Eye (tissue), 1 donor: ENCODE data around the gene CDH1.
"Not testable (repeated sequence)": the region's sequence is repeated elsewhere in the genome, so short reads cannot be mapped to it uniquely, and the experiment has no call there.

Source experiments
- DNase-seq: peaks from one replicate; pipeline ENCODE4 v3.0.0-alpha.2; 2015

Gene CDH1

DNA sequence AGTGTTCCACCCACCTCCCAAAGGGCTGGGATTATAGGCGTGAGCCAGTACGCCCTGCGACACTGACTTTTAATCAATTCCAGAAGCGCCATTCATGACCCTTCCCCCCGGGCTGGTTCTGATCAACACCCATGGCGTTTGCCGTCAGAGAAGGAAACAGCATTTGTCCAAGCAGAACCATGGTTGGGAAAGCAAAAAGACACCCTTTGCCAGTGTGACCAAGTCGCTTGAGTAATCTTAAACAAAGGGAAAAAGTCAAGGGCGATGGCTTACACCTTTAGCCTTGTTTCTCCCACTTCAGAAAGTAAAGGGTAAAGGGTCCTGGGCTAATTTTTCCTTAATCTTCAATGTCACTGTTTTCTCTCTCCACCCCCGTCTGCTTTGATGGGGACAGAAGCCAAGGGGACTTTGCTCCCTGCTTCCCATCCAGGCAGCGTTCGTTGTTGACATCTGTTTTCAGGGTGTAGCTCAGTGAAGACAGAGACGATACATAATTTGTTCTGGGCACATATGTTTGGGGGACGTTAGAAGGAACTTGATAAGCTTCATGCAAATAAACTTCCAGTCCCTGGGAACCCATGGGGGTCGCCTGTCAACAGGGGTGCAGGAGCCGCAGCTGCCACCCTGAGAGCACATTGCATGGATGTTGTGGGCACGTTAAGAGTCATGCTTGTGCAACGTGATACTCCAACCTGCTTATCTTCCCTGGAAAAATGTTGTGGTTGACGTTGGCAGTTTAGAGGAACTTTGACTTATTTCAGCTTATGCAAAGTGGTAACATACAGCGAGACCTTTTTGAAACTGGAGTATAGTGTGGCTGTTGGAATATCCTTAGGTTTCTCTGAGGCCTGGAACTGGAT is 55.6 kb downstream of the CDH1 start:
- DNase-seq = no peak

DNA sequence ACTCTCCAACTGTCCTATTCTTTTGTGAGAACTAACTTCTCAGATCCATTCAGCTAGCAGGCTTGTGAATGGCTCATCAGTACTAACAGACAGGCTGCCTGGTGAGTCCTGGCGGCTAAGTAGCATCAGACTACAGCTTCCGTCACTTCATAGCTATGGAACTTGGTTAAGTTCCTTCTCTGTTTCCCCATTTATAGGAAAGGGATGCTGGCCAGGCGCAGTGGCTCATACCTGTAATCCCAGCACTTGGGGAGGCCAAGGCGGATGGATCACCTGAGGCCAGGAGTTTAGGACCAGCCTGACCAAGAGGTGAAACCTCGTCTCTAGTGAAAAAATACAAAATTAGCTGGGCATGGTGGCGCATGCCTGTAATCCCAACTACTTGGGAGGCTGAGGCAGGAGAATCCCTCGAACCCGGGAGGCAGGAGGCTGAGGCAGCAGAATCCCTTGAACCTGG is 56.3 kb downstream of the CDH1 start:
- no peak for DNase-seq

DNA sequence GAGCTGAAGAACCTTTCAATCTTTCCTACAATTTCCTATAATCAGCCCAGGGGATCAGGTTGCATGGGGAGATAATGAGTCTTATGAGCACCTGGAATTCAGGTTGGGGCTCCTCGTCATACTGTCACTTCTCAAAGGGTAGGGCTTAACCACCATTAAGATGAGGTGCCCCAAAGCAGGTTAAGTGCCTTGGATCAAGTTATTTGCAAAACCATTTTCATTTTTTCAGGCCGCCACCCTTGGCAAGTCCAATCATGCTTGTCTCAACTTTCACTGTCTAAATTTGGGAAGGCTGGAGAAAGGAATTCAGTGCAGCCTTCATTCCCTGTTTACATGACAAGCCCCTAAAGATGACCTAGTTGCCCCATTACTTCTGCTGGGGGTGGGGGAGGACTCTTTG is 61.3 kb downstream of the CDH1 start:
- DNase-seq = peak; percentile 17

DNA sequence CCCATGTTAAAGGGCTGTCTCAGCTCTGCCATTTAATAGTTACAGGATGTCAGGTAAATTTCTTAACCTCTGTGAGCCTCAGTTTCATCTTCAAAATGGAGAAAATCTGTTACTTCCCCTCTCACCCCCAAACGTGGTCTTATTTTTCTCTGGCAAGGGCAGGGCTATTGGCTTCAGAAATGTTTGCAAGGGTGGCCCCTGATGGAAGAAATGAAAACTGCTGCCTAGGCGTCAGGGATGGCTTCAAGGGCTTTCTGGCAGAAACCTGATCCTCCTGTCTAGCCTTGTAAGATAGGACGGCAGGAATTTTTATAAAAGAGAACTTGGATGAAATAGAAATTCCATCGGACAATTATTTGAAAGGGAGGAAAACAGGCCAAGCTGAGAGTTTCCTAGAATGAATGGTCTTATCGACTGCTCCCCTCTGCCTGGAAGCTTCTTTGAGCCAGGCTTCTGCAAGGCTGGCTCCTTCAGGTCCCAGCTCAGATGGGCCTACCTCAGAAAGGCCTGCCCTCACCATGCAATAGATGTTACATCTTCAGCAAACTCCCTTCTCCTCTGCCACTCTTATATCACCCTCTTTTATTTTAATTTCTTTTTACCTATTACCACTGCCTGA is 63.3 kb downstream of the CDH1 start:
- peak; percentile 93 for DNase-seq

DNA sequence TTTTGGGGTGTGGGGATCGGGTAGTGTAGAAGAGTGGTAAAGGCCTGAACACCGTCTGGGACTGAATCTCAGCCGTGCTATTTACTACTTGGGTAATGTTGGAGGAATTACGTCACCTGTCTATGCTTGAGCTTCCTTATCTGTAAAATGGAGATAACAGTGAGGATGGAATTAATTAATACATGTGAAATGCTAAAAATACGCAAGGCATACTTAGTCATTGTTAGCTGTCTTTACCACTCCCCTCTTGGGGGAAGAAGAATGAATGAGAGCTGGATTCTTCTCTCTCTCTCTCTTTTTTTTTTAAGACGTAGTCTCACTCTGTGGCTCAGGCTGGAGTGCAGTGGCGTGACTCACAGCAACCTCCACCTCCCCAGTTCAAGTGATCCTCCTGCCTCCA is 65.1 kb downstream of the CDH1 start:
- no peak for DNase-seq

DNA sequence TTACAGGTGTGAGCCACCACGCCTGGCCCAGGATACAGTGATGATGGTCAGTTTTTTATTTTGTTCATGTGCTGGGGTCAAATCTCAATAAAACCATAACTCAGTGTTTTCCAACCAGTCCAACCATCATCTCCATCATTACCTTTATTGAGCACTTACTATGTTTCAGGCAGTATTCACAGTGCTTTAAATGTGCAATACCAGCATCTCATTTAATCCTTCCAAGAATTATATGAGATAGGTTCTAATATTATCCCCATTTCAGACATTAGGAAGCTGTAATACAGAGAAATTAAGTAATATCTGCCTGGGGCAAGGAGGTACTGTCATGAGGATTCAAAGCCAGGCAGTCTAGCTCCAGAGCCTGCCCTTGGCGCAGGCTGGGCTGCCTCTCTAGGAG is 69.3 kb downstream of the CDH1 start:
- DNase-seq = no peak

DNA sequence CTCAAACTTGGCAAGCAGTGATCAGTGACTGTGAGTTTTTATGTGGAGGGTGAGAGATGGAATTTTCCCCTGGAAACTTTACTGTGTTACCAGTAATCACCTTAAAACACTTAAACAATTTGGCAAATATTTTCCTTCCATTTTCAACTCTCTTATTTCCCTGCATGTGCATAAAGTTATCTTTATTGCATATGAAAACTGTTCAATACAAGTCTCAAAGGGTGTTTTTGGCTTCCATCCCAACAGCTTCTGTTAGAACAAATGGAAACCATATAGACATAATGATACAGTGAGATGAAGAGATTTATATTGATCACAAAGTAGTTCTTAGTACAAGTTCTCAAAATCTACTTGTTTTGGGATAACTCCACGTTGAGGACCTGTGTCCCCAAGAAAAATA is 69.9 kb downstream of the CDH1 start:
- DNase-seq = no peak

DNA sequence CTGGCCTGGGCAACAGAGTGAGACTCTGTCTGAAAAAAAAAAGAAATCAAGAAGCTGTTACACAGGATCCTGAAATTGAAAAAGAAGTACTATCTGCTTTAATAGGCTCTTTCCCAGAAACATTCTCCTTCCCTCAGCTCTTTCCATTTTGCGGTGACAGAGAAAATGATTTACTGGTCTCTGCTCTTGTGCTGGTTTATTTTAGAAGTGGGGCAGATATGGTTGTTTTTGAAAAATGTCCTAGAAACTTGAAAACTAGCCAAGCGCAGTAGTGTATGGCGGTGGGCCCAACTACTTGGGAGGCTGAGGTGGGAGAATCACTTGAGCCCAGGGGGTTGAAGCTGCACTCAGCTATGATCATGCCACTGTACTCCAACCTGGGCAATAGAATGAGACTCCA is 77.4 kb downstream of the CDH1 start:
- DNase-seq = no peak

DNA sequence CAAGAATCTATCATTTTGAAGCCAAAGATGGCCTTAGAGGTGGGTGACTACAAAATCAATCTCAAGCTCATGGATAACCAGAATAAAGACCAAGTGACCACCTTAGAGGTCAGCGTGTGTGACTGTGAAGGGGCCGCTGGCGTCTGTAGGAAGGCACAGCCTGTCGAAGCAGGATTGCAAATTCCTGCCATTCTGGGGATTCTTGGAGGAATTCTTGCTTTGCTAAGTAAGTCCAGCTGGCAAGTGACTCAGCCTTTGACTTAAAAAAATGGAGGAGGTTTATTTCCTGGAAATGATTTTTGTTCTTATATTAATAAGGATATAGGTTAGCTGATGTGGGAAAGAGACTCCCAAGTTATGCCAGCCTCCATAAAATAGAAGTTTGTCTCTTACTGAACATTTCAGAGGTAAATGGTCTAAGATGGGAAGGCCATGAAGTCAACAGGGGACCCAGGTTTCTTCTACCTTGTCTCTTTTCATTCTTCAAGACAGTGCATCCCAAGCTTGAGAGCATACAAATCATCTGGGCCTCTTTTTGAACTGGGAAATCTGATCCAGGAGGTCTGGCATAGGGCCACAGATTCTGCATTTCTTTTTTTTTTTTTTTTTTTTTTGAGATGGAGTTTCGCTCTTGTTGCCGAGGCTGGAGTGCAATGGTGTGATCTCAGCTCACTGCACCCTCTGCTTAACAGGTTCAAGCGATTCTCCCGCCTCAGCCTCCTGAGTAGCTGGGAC is 86.5 kb downstream of the CDH1 start:
- peak; percentile 31 for DNase-seq

DNA sequence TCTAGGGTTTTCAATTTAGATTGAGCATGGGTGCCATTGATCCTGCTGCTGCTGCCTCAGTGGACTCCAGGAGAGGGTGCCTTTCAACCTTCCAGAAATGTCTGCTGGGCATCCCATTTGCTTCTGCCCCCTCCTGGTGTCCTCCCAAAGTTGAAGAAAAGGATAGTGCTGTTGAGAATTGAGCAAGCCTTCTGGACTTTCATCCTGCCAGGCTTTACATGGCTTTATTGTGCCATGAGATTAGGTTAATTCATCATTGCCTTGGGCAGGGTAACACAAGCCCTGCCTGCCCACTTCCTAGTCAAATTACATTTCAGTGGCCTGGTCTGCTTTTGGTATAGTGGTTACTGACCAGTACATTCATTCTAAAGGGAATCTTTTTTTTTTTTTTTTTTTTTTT is 88.3 kb downstream of the CDH1 start:
- no peak for DNase-seq

DNA sequence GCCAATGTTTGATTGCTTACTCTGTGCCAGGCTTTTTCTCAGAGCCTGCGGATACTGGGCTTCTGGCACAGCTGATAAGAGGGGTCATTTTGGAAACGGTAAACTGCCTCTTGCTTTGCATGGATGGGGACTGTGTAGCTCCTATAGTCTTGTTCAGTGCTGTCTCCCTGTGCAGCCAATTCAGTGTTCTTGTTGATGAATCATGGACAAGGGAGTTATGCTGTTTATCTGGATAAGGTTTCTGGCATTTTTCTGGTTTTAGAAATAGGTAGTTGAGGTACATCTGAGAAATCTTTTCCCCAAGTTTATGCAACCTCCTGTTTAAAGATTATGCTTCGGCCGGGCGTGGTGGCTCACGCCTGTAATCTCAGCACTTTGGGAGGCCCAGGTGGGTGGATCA is 89.6 kb downstream of the CDH1 start:
- DNase-seq = no peak

DNA sequence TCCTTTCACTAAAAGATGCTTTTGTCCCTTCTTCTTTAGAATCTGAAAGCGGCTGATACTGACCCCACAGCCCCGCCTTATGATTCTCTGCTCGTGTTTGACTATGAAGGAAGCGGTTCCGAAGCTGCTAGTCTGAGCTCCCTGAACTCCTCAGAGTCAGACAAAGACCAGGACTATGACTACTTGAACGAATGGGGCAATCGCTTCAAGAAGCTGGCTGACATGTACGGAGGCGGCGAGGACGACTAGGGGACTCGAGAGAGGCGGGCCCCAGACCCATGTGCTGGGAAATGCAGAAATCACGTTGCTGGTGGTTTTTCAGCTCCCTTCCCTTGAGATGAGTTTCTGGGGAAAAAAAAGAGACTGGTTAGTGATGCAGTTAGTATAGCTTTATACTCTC is 96.2 kb downstream of the CDH1 start:
- DNase-seq = no peak

DNA sequence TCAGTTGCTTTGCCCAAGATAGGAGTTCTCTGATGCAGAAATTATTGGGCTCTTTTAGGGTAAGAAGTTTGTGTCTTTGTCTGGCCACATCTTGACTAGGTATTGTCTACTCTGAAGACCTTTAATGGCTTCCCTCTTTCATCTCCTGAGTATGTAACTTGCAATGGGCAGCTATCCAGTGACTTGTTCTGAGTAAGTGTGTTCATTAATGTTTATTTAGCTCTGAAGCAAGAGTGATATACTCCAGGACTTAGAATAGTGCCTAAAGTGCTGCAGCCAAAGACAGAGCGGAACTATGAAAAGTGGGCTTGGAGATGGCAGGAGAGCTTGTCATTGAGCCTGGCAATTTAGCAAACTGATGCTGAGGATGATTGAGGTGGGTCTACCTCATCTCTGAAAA is 97.5 kb downstream of the CDH1 start:
- no peak for DNase-seq

DNA sequence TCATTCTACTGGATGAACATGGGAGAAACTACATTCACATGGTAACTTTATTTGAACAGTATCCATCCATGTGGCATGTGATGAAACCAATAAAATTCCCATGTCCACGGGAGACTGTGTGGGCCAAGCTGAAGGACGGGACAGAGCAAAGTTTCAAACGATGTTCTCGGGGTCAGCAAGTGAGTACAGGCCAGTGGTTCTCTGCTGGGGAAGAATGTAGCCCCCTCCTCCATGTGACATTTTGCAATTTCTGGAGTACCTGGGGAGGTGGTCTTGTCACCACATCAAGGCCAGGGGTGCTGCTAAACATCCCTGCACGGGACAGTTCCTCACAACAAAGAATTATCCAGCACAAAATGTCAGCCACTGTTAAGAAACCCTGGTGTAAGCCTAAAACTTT is 98.9 kb downstream of the CDH1 start:
- no peak for DNase-seq

DNA sequence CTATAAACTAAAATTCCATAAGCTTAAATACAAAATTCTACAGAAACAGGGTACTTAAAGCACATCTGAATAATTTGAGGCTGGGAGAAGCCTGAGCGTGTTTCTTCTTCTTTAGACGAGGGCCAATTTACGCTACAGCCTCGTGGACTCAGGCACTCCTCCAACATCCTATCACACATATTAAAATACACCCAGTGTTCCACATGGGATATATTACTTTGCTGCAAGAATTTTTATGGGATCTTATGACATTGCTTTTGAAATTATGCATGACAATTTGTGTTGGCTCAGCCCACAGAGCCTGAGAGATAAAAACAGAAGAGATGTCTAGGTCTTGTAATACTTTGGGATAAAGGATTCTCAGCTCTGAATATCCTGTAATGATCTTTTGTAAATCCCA is 102.7 kb downstream of the CDH1 start:
- peak; percentile 26 for DNase-seq

DNA sequence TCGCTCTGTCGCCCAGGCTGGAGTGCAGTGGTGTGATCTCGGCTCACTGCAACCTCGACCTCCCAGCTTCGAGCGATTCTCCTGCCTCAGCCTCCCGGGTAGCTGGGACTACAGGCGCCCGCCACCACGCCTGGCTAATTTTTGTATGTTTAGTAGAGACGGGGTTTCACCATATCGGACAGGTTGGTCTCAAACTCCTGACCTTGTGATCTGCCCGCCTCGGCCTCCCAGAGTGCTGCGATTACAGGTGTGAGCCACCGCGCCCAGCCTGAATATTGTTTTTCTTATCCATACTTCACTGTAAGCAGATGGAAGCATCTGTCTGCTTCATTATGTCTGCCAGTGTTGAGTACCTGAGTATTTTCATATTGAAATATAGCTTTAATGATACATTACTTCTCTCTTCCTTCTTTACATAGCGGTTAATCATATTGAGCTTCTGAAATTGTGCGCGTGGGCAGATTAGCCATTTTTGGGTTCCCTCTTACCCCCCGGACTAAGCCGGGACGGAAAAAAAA is 105.9 kb downstream of the CDH1 start:
- DNase-seq = not testable (repeated sequence)

DNA sequence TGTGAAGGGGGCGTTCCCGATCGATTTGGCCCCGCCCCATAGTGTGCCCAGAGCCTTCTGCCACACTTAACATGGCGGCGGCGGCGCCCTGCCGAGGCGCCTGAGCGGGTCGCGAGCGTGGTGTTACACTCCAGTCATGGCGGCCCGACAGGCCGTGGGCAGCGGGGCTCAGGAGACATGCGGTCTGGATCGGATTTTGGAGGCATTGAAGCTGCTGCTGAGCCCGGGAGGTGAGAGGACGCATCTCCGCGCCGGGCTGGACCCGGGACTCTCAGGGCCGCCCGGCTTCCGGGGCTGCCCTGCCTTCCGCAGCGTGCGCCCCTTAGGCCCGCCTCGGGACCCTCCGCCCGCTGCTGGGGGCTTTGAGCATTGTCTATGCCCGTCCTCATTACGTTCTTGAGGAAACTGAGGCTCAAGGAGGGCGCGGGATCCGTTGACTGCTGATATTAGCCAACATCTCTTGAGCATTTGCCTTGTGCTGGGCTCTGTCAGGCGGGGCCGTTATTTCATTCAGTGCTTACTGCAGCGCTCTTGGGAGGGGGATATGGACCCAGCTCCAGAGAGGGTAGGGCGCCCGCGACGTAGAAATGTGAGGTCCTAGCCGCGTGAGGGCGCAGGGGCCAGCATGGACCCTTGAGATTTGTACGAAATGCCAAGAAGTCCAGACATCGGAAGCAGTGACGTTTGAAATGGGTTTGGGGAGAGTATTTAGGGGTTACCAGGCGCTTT is 106.6 kb downstream of the CDH1 start, which contains the start of gene TANGO6:
Gene TANGO6 (plus strand): TSS at position 50 of the 729 bp plus-strand sequence. CDS start 87 bp downstream, at position 137.
- DNase-seq = peak; percentile 96

DNA sequence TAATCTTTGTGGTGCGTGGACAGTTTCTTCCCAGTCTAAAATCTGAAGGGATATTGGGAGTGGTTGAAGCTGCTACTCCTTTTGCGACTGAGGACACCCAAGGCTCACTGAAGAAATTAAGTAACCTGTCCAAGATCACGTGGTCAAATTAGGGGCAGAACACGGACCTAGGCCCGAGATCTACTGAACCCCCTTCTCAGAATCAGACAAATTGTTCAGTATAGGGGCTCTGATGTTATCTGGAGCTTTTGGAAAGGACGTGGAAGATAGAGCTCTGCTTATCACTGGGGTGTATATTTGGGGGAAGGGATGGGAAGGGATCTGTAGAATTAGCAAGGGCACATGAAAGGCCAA is 107.1 kb downstream of the CDH1 start:
- no peak for DNase-seq

DNA sequence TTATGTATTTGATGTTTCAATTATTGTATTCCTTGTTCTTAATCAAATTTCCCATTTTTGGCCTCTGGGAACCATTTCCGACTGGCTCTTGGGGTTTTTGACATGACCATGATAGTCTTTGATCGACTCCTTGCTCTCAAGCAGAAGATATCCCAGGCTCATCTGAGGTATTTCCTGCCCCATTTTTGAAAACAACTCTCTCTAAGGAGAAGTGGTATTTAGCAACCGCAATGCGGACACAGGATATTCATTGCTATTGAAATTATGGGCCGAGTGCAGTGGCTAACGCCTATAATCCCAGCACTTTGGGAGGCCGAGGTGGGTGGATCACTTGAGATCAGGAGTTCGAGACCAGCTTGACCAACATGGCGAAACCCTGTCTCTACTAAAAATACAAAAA is 111.7 kb downstream of the CDH1 start:
- no peak for DNase-seq

DNA sequence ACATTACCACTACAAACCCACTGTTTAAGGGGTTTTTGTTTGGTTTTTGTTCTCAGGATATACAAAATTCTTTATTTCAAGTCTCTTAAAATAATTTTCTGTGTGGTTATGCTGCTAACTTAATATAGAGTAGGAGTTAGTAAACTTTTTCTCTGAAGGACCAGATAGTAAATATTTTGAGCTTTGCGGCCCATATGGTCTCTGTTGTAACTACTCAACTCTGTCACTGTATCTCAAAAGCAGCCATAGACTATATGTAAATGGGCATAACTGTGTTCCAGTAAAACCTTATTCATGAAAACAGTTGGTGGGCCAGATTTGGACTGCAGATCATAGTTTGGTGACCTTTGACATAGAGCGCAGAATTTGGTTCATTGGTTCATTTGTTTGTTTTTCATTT is 113.4 kb downstream of the CDH1 start:
- DNase-seq = no peak

DNA sequence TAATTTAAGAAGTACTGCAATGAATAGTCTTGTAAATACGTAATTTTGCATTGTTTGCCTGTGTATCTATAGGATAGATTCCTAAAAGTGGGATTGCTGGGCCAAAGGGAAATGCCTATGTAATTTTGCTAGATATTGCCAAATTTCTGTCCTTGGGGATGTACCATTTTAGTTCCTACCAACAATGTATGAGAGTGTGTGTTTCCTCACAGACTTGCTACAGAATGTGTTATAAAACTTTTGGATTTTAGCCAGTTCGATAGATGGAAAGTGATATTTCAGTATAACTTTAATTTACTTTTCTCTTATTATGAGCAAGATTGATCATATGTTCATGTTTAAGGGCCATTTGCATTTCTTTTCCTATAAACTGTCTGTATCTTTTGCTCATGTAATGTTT is 114.5 kb downstream of the CDH1 start:
- no peak for DNase-seq

DNA sequence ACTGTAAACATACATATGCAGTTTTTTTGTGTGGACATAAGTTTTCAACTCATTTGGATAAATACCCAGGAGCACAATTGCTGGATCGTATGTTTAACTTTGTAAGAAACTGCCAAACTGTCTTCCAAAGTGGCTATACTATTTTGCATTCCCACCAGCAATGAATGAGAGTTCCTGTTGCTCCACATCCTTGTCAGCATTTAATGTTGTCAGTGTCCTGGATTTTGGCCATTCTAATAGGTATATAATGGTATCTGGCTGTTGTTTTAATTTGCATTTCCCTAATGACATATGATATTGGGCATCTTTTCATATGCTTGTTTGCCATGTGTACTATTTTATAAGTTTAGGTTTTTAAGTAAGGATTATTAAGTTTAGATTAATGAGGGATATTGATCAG is 120.4 kb downstream of the CDH1 start:
- DNase-seq = no peak

DNA sequence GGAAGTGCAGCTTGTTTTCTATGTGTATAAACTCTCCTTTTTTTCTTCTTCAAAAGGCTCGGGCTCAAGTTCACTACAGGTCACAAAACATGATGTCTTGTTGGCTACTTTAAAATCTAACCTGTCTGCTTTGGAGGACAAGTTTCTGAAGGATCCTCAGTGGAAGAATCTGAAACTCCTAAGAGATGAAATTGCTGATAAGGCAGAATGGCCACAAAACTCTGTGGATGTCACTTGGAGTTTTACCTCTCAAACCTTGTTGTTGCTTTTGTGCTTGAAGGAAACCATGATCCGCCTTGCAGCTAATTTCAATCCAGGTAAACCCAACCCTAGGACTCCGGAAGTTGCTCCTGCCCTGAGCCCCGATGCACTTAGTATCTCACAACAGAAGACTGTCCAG is 122.7 kb downstream of the CDH1 start:
- no peak for DNase-seq
